Measurements from ENCODE around the gene PELI1.

GRCh38 chr2:64139956-64140355 lies 4.3 kb downstream of the PELI1 start:
- TF ChIP-seq TEAD4 (IDR thresholded peaks at IDR 0.05), result no peak
- TF ChIP-seq, protein P1, sequence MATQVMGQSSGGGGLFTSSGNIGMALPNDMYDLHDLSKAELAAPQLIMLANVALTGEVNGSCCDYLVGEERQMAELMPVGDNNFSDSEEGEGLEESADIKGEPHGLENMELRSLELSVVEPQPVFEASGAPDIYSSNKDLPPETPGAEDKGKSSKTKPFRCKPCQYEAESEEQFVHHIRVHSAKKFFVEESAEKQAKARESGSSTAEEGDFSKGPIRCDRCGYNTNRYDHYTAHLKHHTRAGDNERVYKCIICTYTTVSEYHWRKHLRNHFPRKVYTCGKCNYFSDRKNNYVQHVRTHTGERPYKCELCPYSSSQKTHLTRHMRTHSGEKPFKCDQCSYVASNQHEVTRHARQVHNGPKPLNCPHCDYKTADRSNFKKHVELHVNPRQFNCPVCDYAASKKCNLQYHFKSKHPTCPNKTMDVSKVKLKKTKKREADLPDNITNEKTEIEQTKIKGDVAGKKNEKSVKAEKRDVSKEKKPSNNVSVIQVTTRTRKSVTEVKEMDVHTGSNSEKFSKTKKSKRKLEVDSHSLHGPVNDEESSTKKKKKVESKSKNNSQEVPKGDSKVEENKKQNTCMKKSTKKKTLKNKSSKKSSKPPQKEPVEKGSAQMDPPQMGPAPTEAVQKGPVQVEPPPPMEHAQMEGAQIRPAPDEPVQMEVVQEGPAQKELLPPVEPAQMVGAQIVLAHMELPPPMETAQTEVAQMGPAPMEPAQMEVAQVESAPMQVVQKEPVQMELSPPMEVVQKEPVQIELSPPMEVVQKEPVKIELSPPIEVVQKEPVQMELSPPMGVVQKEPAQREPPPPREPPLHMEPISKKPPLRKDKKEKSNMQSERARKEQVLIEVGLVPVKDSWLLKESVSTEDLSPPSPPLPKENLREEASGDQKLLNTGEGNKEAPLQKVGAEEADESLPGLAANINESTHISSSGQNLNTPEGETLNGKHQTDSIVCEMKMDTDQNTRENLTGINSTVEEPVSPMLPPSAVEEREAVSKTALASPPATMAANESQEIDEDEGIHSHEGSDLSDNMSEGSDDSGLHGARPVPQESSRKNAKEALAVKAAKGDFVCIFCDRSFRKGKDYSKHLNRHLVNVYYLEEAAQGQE (IDR thresholded peaks at IDR 0.05; ENCODE audit: low read depth), result no peak
- TF ChIP-seq EP300 (IDR thresholded peaks at IDR 0.05; ENCODE audit: borderline replicate concordance), result no peak

All from Ishikawa (cell line).